GM21423 (cell line): ENCODE results near the gene DLX1.

Experiments
- ATAC-seq: cut with Tn5 transposase; IDR thresholded peaks from one replicate; pipeline ENCODE4 v1.9.1; 2021; ENCODE audit warnings: mild to moderate bottlenecking, moderate library complexity; ENCODE audit not compliant: unreplicated experiment

Gene DLX1

GRCh38 chr2:172086241-172087206, 1.2 kb downstream of the DLX1 start:
- no peak for ATAC-seq

GRCh38 chr2:172087207-172087779, 2.0 kb downstream of the DLX1 start:
- no peak for ATAC-seq

GRCh38 chr2:172087780-172088244, 2.5 kb downstream of the DLX1 start:
- no peak for ATAC-seq

- no peak for ATAC-seq
Measured at GRCh38 chr2:172088245-172089004, 3.1 kb downstream of the DLX1 start.

- no peak for ATAC-seq
Measured at GRCh38 chr2:172089005-172089504, 3.7 kb downstream of the DLX1 start.

- no peak for ATAC-seq
Measured at GRCh38 chr2:172089633-172090032, 4.3 kb downstream of the DLX1 start.

- ATAC-seq, result no peak
Measured at GRCh38 chr2:172090044-172090961, 5.0 kb downstream of the DLX1 start.

GRCh38 chr2:172091000-172091641, 5.8 kb downstream of the DLX1 start:
- no peak for ATAC-seq

GRCh38 chr2:172091761-172092566, 6.7 kb downstream of the DLX1 start:
- no peak for ATAC-seq

GRCh38 chr2:172092716-172093415, 7.6 kb downstream of the DLX1 start:
- ATAC-seq, result no peak

- ATAC-seq, result no peak
Measured at GRCh38 chr2:172093416-172094293, 8.3 kb downstream of the DLX1 start.

- ATAC-seq, result no peak
Measured at GRCh38 chr2:172094294-172095145, 9.2 kb downstream of the DLX1 start.

- no peak for ATAC-seq
Measured at GRCh38 chr2:172095146-172095904, 10.0 kb downstream of the DLX1 start.

GRCh38 chr2:172095905-172096625, 10.8 kb downstream of the DLX1 start:
- ATAC-seq, result no peak
